Right lobe of liver (tissue), 6 donors: ENCODE data around the gene MTNR1A. TPM values are rescaled to one million over a fixed set of nuclear protein-coding genes. Genes with fewer than 3 reads are reported as not detected.

Source experiments
- ATAC-seq, 4 donors: fragments of 200-7000 bp; cut with Tn5 transposase; one replicate each; pipeline ENCODE4 v1.9.1; 2020; ENCODE audit warnings: mild to moderate bottlenecking in 4 of 4, moderate library complexity in 4 of 4
- DNase-seq, 3 donors: peaks; one replicate each; pipeline ENCODE4 v3.0.0-alpha.2; 2020
- H3K27ac ChIP-seq, 3 donors: fragments of 200-600 bp; one replicate each; pipeline ENCODE4 v1.8.0; 2022
- H3K27me3 ChIP-seq, 2 donors: fragments of 200-600 bp; one replicate each; pipeline ENCODE4 v1.8.0; 2022
- H3K36me3 ChIP-seq, 4 donors: fragments of 200-600 bp; sonication (generic) in 1 of 4; one replicate each; pipeline versions ENCODE4 v1.5.1 to v1.8.0; 2017 to 2022; ENCODE audit warnings: control low read depth in 1 of 4
- H3K4me1 ChIP-seq, 4 donors: fragments of 200-600 bp; sonication (generic) in 1 of 4; one replicate each; pipeline versions ENCODE4 v1.5.1 to v1.8.0; 2017 to 2022; ENCODE audit warnings: control low read depth in 1 of 4
- H3K4me3 ChIP-seq, 3 donors: fragments of 200-600 bp; one replicate each; pipeline ENCODE4 v1.8.0; 2022
- H3K9me3 ChIP-seq, 4 donors: fragments of 200-600 bp; sonication (generic) in 1 of 4; one replicate each; pipeline versions ENCODE4 v1.5.1 to v1.8.0; 2017 to 2022; ENCODE audit warnings: control low read depth in 1 of 4
- POLR2A ChIP-seq: fragments of 450-650 bp; IDR thresholded peaks from one replicate; pipeline ENCODE4 v1.6.1; 2017; ENCODE audit warnings: antibody characterized with exemption, mild to moderate bottlenecking
- WGBS: methylation state at CpG from one replicate; pipeline ENCODE4 v1.1.6; 2018; ENCODE audit warnings: low coverage, low lambda C conversion rate; ENCODE audit not compliant: insufficient coverage; ENCODE audit errors: missing lambda C conversion rate; 5-methylcytosine and 5-hydroxymethylcytosine counted together
- intact Hi-C, 2 donors: fragments of 100-400 bp; cut with DNase I; formaldehyde crosslinking; loops; one replicate each; pipeline versions ENCODE4 v1.11.2 to v1.14.1; 2022
- total RNA-seq, 6 experiments: library from RNA; depleted of rRNA in 2 of 6; stranded (reverse); fragments of >200 nt in 2 of 6; fragmentation: NEBNext Ultra II Directional in 3 of 6; extraction: Animal tissue kit (Norgen Biotek cat#: 25700) in 3 of 6; gene quantifications; one replicate each; pipeline versions ENCODE4 v1.1.0 to v1.2.4, GENCODE V29; 2016 to 2023
- TF ChIP-seq, protein P1 (sequence below), 4 donors: fragments of 200-600 bp in 3 of 4; fragments of 450-650 bp in 1 of 4; IDR thresholded peaks; one replicate each; pipeline versions ENCODE4 v1.5.1 to v1.8.0; 2016 to 2022; ENCODE audit warnings: antibody characterized with exemption in 4 of 4, mild to moderate bottlenecking in 2 of 4
- donor health status: DM: no; HTN: yes; CAD: no.
- donor health status: DM: no; HTN: no; CAD: no.
- donor health status: DM: no; HTN: no; CAD: no.
- donor health status: DM: no; HTN: yes; CAD: no.
- donor health status: DM: no; HTN: yes; CAD: no.

MTNR1A gene
- total RNA-seq, 6 experiments from 2014 or later: 0.18 TPM; not detected in 5

DNA sequence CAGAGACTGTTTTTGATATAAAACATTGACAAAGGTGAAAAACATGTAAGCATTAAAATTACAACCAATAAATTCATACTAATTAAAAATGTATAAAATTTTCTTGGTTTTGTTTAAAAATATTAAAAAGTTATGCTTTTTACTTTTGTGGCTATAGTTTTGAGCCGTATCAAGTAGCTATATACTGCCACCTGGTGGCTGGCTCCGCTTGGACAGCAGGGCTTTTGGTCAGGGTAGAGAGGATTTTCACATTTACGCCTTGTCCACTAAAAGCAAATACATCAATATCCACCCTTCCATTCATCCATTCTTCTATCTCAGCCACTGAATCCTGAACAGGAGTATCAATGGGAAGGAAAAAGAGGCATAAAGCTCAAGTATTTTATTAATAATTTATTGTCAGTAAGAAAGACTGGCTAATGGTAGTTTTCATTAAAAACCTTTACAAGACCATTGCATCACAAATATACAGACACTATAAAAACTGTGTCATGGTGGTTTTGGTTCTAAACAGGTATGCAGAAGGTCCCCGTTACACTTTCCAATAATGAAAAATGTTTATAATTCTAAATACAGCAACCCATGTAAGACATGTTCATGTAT is 32.1 kb upstream of the MTNR1A start:
- intact Hi-C loops: loop anchor here (10.0 kb wide), 1 partner anchor 293 kb away; no protein-coding TSS in a partner anchor
- H3K27ac ChIP-seq: no peak overlapping the region
- ATAC-seq (peak; percentile 80 to 87 (median 84)), DNase-seq (peak; percentile 65 to 70 (median 68))
- H3K4me1 ChIP-seq: no peaks in the 10 kb centered on the region
- no peak for TF ChIP-seq POLR2A
- TF ChIP-seq, protein P1, sequence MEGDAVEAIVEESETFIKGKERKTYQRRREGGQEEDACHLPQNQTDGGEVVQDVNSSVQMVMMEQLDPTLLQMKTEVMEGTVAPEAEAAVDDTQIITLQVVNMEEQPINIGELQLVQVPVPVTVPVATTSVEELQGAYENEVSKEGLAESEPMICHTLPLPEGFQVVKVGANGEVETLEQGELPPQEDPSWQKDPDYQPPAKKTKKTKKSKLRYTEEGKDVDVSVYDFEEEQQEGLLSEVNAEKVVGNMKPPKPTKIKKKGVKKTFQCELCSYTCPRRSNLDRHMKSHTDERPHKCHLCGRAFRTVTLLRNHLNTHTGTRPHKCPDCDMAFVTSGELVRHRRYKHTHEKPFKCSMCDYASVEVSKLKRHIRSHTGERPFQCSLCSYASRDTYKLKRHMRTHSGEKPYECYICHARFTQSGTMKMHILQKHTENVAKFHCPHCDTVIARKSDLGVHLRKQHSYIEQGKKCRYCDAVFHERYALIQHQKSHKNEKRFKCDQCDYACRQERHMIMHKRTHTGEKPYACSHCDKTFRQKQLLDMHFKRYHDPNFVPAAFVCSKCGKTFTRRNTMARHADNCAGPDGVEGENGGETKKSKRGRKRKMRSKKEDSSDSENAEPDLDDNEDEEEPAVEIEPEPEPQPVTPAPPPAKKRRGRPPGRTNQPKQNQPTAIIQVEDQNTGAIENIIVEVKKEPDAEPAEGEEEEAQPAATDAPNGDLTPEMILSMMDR (IDR thresholded peaks at IDR 0.05): peak; percentile 71 to 93 (median 93)
- WGBS: 14% methylated on average over 4 of the region's 4 CpGs
- H3K9me3 ChIP-seq: no peaks in the 10 kb centered on the region
- H3K36me3 ChIP-seq: peaks cover 0 to 3% (median 0%) of the 10 kb centered on the region in 4 donors
- no peak overlapping the region for H3K4me3 ChIP-seq
- H3K27me3 ChIP-seq: no peaks in the 10 kb centered on the region

DNA sequence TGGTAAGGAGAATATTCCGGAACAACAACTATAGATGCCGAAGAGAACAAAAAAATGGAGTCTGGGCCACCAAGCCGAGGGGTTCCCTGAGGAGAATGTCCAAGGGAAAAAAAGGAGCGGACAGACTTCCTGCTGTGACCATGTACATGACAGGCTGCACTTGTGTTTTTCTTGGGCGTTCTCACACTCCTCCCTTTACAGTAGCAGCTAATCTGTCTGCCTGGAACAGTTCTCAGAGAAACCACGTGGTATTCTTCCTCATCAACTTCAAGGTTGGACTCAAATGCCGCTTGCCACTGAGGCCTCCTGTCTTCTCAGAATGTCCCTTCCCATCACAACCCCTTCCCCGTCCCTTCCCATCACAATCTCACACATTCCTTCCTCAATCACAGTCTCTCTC is 30.8 kb upstream of the MTNR1A start:
- intact Hi-C loops: loop anchor here (10.0 kb wide), 1 partner anchor 291 kb away; no protein-coding TSS in a partner anchor
- Histone ChIP-seq H3K36me3 (peaks cover 0 to 3% (median 0%) of the 10 kb centered on the region in 4 donors), H3K4me1 (no peaks in the 10 kb centered on the region), H3K9me3 (no peaks in the 10 kb centered on the region), H3K27me3 (no peaks in the 10 kb centered on the region), H3K27ac (no peak overlapping the region), H3K4me3 (no peak overlapping the region)
- TF ChIP-seq, protein P1 (IDR thresholded peaks at IDR 0.05): no peak
- TF ChIP-seq POLR2A: no peak
- no peak for ATAC-seq
- WGBS: 74% methylated on average over 7 of the region's 8 CpGs
- DNase-seq: no peak

DNA sequence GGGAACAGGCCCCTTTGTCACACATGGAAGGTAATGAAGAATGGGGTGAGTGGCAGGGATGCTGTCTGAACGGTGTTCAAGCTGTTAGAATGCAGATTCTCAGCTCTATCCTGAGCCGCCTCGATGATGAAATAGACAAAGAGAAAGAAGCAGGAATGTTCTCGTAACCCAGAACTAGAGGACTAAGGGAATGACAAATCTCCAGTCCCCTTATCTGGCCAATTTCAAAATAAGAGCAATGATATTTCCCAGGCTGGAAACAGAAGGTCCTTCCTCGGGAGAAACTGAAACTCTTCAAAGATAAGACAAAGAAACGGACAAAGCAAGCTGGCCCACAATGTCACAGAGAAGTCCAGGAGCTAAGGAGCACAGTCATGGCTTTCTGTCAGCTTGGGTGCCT is 29.5 kb upstream of the MTNR1A start:
- peaks cover 0 to 3% (median 0%) of the 10 kb centered on the region in 4 donors for H3K36me3 ChIP-seq
- H3K4me1 ChIP-seq: no peaks in the 10 kb centered on the region
- ATAC-seq (no peak), DNase-seq (no peak)
- H3K9me3 ChIP-seq: no peaks in the 10 kb centered on the region
- intact Hi-C loops: loop anchor here (10.0 kb wide), 1 partner anchor 290 kb away; no protein-coding TSS in a partner anchor
- no peaks in the 10 kb centered on the region for H3K27me3 ChIP-seq
- 59% methylated on average over 6 of the region's 6 CpGs for WGBS
- H3K27ac ChIP-seq: no peak overlapping the region
- no peak overlapping the region for H3K4me3 ChIP-seq
- TF ChIP-seq, protein P1 (IDR thresholded peaks at IDR 0.05): no peak
- TF ChIP-seq POLR2A: no peak

DNA sequence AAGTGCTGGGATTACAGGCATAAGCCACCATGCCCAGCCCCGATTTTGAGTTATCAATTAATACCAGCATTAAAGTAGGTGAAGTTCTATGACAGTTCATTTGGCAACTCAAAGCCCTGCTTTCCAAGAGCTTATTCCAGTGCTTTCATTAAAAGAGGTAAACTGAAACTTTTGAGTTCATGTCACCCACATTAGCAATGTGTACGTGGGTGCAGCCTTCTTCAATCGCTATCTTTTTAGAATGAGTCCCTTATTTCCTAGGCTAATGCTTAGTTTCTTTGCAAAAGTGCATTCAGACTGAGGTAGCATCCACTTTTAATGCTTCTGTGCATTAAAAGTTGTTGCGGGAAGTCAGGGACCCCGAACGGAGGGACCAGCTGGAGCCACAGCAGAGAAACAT is 26.1 kb upstream of the MTNR1A start:
- Histone ChIP-seq H3K36me3 (peaks cover 0 to 3% (median 0%) of the 10 kb centered on the region in 4 donors), H3K9me3 (no peaks in the 10 kb centered on the region), H3K4me1 (no peaks in the 10 kb centered on the region), H3K4me3 (no peak overlapping the region), H3K27me3 (no peaks in the 10 kb centered on the region), H3K27ac (no peak overlapping the region)
- ATAC-seq (no peak), DNase-seq (no peak)
- intact Hi-C loops: loop anchor here (10.0 kb wide), 1 partner anchor 287 kb away; no protein-coding TSS in a partner anchor
- no peak for TF ChIP-seq POLR2A
- TF ChIP-seq, protein P1 (IDR thresholded peaks at IDR 0.05): no peak
- WGBS: 90% methylated on average over 6 of the region's 6 CpGs
